Lower lobe of right lung (tissue), 2 donors: ENCODE measurements around the gene CCNI. TPM values are rescaled to one million over a fixed set of nuclear protein-coding genes. Genes with fewer than 3 reads are reported as not detected.

ENCODE experiments used
- ATAC-seq, 2 donors: fragments of 200-7000 bp; cut with Tn5 transposase; one replicate each; pipeline ENCODE4 v1.9.1; 2020 to 2022; ENCODE audit warnings: mild to moderate bottlenecking in 2 of 2, moderate library complexity in 2 of 2
- DNase-seq: peaks from one replicate; pipeline ENCODE4 v3.0.0-alpha.2; 2020
- H3K27ac ChIP-seq: fragments of 200-600 bp; one replicate; pipeline ENCODE4 v1.8.0; 2022
- H3K27me3 ChIP-seq: fragments of 200-600 bp; one replicate; pipeline ENCODE4 v1.8.0; 2022; ENCODE audit warnings: low read depth
- H3K36me3 ChIP-seq: fragments of 200-600 bp; one replicate; pipeline ENCODE4 v1.8.0; 2022; ENCODE audit warnings: mild to moderate bottlenecking
- H3K4me1 ChIP-seq: fragments of 200-600 bp; one replicate; pipeline ENCODE4 v1.8.0; 2022
- H3K4me3 ChIP-seq: fragments of 200-600 bp; one replicate; pipeline ENCODE4 v1.8.0; 2022; ENCODE audit warnings: mild to moderate bottlenecking
- H3K9me3 ChIP-seq: fragments of 200-600 bp; one replicate; pipeline ENCODE4 v1.8.0; 2022
- CTCF ChIP-seq: fragments of 200-600 bp; IDR thresholded peaks from one replicate; pipeline ENCODE4 v1.8.0; 2022; ENCODE audit warnings: antibody characterized with exemption, mild to moderate bottlenecking
- intact Hi-C: fragments of 100-400 bp; cut with DNase I; formaldehyde crosslinking; loops from one replicate; pipeline ENCODE4 v1.11.0; 2022
- total RNA-seq: library from RNA; stranded (reverse); fragmentation: NEBNext Ultra II Directional; extraction: Animal tissue kit (Norgen Biotek cat#: 25700); gene quantifications from one replicate; pipeline ENCODE4 v1.2.1, GENCODE V29; 2021
- donor health status: DM: no; HTN: yes; CAD: no; lungs with severe emphysema.

Gene CCNI
- total RNA-seq, 1 donor from 2014 or later = 327 TPM

GRCh38 chr4:76998251-76998901 is 77.4 kb downstream of the CCNI start:
- TF ChIP-seq CTCF = no peak
- DNase-seq (no peak), ATAC-seq (peak in 1 of 2 donors; percentile 19)
- Histone ChIP-seq H3K27me3 (no peaks in the 10 kb centered on the region), H3K36me3 (peaks cover 32% of the 10 kb centered on the region), H3K4me1 (peaks cover 25% of the 10 kb centered on the region), H3K27ac (no peak overlapping the region), H3K4me3 (no peak overlapping the region), H3K9me3 (no peaks in the 10 kb centered on the region)
- intact Hi-C loops = no loop called here

- Histone ChIP-seq H3K4me3 (no peak overlapping the region), H3K4me1 (peaks cover 16% of the 10 kb centered on the region), H3K27ac (no peak overlapping the region), H3K9me3 (no peaks in the 10 kb centered on the region), H3K36me3 (peaks cover 32% of the 10 kb centered on the region), H3K27me3 (no peaks in the 10 kb centered on the region)
- DNase-seq (no peak), ATAC-seq (no peak)
- intact Hi-C loops = no loop called here
- no peak for TF ChIP-seq CTCF
These were observed 78.3 kb downstream of the CCNI start for GRCh38 chr4:76997532-76997931.

Other genes starting within 250 kb of the CCNI start
- 2.4 TPM for gene SOWAHB, start 177.8 kb downstream of the CCNI start, total RNA-seq
- 127 TPM for gene SEPTIN11, start 126.2 kb downstream of the CCNI start, total RNA-seq
- gene CCNG2, start 81.2 kb upstream of the CCNI start, total RNA-seq = 39.3 TPM